Retina (tissue), 1 donor: ENCODE measurements around the gene DVL1.
A peak's percentile ranks its signal among the peaks of the same experiment; 100 is the strongest.

Experiments used
- DNase-seq: peaks from one replicate; pipeline ENCODE4 v3.0.0-alpha.2; 2016

Gene DVL1

GRCh38 chr1:1295154-1295923 is 53.9 kb downstream of the DVL1 start:
- DNase-seq = no peak

DNA sequence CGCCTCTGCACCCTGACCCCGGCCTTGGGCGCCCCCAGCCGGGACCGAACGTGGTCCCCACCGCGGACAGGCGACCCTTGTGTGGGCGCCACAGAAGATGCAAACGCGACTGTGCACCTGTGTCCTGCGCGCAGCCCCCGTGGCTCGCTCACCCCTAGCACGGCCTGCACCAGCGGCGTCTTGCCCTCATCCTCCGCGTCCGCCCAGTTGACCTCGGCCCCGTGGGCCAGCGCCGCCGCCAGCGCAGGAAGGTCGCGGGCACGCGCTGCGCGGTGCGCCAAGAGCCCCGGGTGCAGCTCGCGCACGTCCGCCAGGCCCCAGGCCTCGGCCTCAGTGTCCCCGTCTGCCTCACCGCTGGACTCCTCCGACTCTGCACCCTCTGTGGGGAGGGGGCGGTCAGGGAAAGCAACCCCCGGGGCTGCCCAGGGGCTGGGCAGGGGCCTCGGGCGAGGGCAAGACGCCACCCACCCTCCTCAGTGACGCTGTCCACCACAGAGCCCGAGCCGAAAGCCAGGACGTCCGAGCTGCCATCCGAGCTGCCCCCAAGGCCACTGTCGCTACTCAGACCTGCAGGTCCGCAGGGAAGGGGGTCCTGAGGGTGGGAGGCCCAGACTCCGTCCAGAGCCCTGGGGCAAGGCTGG is 54.8 kb downstream of the DVL1 start:
- no peak for DNase-seq

DNA sequence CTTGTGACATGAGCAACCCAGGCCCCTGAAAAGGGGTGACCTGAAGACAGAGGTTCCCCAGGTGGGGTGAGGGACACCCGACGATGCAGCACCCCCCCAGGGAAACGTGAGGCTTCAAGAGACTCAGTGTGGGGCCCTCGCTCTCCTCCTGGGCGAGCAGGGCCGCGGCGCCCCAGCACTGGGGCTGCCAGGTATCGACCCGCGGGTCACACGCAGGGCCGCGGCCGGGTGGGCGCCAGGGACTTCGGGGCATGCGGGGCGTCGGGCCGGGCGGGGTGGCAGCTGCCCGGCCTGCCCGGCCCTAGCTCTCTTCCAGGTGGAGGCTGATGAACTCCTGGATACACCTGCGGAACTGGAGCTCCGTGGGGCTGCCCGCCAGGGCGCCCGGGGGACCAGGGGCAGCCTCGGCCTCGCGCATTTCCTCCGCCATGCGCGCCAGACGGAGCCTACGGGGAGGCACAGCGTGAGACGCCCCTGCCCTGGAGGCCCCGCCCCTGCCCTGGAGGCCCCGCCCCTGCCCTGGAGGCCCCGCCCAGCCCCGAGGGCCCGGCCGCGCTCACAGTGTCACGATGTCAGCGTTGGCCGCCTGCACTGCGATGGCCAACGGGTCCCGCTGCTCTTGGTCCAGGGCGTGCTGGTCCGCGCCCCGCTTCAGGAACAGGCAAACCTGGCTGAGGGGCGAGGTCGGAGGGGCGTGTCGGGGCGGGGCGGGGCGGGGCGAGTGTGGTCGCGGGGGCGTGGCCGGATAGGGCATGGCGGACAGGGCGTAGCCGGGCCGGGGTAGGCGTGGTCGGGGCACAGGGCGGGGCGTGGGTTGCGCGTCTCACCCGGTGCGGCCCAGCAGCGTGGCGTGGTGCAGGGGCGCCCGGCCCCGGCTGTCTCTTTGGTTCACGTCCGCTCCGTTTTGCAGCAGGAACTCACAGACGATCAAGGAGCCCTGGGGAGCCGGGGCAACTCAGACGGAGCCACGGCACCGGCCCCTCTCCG is 55.7 kb downstream of the DVL1 start:
- DNase-seq = no peak

DNA sequence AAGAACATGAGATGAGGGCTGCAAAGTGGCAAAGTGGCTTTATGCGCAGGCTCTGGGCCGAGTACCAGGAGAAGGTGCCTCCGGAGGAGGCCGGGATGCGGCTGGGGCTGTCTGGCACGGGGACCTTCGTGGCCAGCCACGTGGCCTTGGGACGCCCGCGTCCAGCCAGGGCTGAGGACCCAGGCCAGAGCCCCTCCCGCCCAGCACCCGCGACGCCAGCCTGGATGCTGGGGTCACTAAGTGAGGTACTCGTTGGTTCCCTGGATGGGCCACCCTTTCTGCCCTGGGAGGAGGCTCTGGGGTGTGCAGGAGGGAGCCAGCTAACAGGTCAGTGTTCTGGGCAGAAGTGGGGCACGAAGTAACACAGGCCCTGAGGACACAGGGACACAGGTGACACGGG is 56.4 kb downstream of the DVL1 start:
- no peak for DNase-seq

- no peak for DNase-seq
These were observed 56.8 kb downstream of the DVL1 start for GRCh38 chr1:1292442-1292779.

GRCh38 chr1:1291548-1292441 is 57.4 kb downstream of the DVL1 start:
- DNase-seq = peak; percentile 78

DNA sequence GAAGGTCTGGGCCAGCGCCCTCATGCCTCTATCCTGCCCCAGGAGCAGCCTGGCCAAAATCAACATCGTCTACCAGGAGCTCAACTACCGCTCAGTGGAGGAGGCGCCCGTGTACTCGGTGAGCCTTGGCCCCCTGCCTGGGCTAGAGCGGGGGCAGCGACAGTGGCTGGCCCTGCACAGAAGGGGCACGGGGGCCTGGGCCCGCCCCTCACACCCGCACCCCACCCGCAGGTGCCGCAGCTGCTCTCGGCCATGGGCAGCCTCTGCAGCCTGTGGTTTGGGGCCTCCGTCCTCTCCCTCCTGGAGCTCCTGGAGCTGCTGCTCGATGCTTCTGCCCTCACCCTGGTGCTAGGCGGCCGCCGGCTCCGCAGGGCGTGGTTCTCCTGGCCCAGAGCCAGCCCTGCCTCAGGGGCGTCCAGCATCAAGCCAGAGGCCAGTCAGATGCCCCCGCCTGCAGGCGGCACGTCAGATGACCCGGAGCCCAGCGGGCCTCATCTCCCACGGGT is 58.1 kb downstream of the DVL1 start:
- no peak for DNase-seq

DNA sequence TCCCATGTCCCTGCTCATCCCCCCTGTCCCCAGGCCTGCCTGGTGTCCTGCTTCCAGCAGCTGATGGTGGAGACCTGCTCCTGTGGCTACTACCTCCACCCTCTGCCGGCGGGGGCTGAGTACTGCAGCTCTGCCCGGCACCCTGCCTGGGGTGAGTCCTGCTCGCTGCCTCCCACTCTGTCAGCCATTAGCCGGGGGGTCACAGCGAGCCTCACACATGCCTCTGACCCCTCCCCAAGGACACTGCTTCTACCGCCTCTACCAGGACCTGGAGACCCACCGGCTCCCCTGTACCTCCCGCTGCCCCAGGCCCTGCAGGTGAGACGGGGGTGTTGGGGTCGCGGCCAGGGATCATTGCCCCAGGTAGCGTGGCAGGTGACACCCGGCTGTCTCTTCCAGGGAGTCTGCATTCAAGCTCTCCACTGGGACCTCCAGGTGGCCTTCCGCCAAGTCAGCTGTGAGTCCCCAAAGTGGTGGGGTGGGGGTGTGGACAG is 58.9 kb downstream of the DVL1 start:
- peak; percentile 60 for DNase-seq

DNA sequence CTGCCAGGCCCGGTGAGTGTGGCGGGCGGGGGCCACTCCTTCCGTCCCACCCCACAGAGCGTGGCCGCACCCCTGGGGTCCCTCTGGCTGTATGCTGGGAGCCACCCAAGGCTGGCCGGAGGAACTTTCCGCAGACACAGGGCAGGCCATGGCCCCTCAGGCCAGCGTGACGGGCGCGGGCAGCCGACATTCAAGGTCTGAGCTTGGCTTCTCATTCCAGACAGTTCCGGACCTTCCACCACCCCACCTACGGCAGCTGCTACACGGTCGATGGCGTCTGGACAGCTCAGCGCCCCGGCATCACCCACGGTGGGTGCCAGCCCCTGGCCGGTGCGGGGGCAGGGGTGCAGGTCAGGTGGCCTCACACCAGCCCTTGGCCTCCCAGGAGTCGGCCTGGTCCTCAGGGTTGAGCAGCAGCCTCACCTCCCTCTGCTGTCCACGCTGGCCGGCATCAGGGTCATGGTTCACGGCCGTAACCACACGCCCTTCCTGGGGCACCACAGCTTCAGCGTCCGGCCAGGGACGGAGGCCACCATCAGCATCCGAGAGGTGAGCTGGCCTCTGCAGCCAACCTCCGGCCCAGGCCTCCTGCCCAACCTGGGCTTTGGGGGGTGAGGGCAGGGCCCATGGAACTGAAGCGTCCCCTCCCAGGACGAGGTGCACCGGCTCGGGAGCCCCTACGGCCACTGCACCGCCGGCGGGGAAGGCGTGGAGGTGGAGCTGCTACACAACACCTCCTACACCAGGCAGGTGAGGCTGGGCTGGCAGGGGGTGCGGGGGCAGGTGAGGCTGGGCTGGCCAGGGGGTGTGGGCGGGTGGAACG is 61.7 kb downstream of the DVL1 start:
- DNase-seq = no peak

- no peak for DNase-seq
These were observed 62.6 kb downstream of the DVL1 start for GRCh38 chr1:1286313-1287261.

DNA sequence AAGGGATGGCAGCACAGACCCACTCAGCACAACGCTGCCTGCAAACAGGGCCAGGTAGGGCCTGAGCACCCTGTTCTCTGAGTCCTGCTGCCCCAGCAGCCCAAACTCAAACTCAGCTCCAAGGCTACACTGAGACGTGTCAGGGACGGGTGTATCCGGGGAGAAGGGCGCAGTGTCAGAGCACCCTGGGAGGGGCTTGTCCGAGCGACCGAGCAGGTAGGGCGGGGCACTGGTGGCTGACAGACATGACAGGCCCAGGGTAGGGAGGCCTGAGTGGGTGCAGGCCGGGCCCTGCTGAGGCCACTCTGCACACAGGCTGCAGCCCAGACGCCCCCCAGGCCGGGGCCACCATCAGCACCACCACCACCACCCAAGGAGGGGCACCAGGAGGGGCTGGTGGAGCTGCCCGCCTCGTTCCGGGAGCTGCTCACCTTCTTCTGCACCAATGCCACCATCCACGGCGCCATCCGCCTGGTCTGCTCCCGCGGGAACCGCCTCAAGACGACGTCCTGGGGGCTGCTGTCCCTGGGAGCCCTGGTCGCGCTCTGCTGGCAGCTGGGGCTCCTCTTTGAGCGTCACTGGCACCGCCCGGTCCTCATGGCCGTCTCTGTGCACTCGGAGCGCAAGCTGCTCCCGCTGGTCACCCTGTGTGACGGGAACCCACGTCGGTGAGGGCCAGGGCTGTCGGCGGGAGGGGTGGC is 63.5 kb downstream of the DVL1 start:
- DNase-seq = no peak
